Stomach (tissue), 9 donors: Measurements from ENCODE around the gene FHOD3. TPM values are rescaled to one million over a fixed set of nuclear protein-coding genes. Genes with fewer than 3 reads are reported as not detected.

Experiments used
- DNase-seq, 2 donors: peaks; one replicate each; pipeline versions ENCODE4 v3.0.0 to v3.0.0-alpha.2; 2013 to 2019
- H3K27ac ChIP-seq, 5 donors: fragments of 200-600 bp in 4 of 5; sonication (generic) in 4 of 5; one replicate each; pipeline ENCODE4 v1.5.1; 2013 to 2019; ENCODE audit warnings: mild to moderate bottlenecking in 1 of 5, moderate library complexity in 1 of 5
- H3K27me3 ChIP-seq, 3 donors: fragments of 200-600 bp; sonication (generic); one replicate each; pipeline ENCODE4 v1.5.1; 2017 to 2019; ENCODE audit warnings: mixed run types in 1 of 3
- H3K36me3 ChIP-seq, 4 donors: fragments of 200-600 bp; sonication (generic); 1 replicate in 3 of 4; 2 replicates in 1 of 4; pipeline ENCODE4 v1.5.1; 2016 to 2019
- H3K4me1 ChIP-seq, 4 donors: fragments of 200-600 bp; sonication (generic); one replicate each; pipeline ENCODE4 v1.5.1; 2016 to 2019
- H3K4me3 ChIP-seq, 4 donors: fragments of 200-600 bp; sonication (generic) in 3 of 4; one replicate each; pipeline ENCODE4 v1.5.1; 2016 to 2019; ENCODE audit warnings: mild to moderate bottlenecking in 1 of 4
- H3K9me3 ChIP-seq, 4 donors: fragments of 200-600 bp; sonication (generic); one replicate each; pipeline ENCODE4 v1.5.1; 2016 to 2019
- EP300 ChIP-seq: sonication (generic); formaldehyde crosslinking; IDR thresholded peaks from one replicate; pipeline ENCODE4 v1.6.1; 2017; ENCODE audit warnings: antibody characterized with exemption
- POLR2A ChIP-seq, 4 donors: fragments of 450-650 bp; IDR thresholded peaks; one replicate each; pipeline ENCODE4 v1.6.1; 2016; ENCODE audit warnings: antibody characterized with exemption in 4 of 4, control low read depth in 2 of 4, mild to moderate bottlenecking in 1 of 4, moderate library complexity in 1 of 4
- POLR2AphosphoS5 ChIP-seq, 3 donors: sonication (generic); formaldehyde crosslinking; IDR thresholded peaks; one replicate each; pipeline ENCODE4 v1.6.1; 2016; ENCODE audit warnings: antibody characterized with exemption in 3 of 3
- WGBS, 5 donors: extraction: QIAGEN DNeasy Blood & Tissue Kit in 3 of 5; methylation state at CpG; one replicate each; pipeline versions ENCODE4 v1.1.5 to v1.1.7; 2013 to 2018; 5-methylcytosine and 5-hydroxymethylcytosine counted together
- intact Hi-C: fragments of 100-400 bp; cut with DNase I; formaldehyde crosslinking; loops from one replicate; pipeline ENCODE4 v1.15.1; 2023; ENCODE audit warnings: low total_unique reads
- polyA plus RNA-seq, 3 donors: library from polyadenylated mRNA; stranded (reverse); fragments of 200-250 nt; gene quantifications; one replicate each; pipeline ENCODE4 v1.2.3, GENCODE V29; 2013
- total RNA-seq, 5 donors: library from RNA; depleted of rRNA; stranded (reverse); fragments of >200 nt; gene quantifications; one replicate each; pipeline versions ENCODE4 v1.1.0 to v1.2.3, GENCODE V29; 2014 to 2016
- TF ChIP-seq, protein P1 (sequence below), 7 experiments: fragments of 450-650 bp in 4 of 7; fragments of 200-600 bp in 3 of 7; sonication (generic) in 3 of 7; IDR thresholded peaks; one replicate each; pipeline ENCODE4 v1.5.1; 2016 to 2019; ENCODE audit warnings: antibody characterized with exemption in 7 of 7, control low read depth in 2 of 7, mild to moderate bottlenecking in 1 of 7
- donor health status: healthy with polysubstance abuse.
- donor health status: Bipolar disorder and iron deficiency.
- donor health status: healthy.

Gene FHOD3
- total and polyA plus RNA-seq, 8 donors, result under 0.01 to 9.1 (median 4.6) TPM

DNA sequence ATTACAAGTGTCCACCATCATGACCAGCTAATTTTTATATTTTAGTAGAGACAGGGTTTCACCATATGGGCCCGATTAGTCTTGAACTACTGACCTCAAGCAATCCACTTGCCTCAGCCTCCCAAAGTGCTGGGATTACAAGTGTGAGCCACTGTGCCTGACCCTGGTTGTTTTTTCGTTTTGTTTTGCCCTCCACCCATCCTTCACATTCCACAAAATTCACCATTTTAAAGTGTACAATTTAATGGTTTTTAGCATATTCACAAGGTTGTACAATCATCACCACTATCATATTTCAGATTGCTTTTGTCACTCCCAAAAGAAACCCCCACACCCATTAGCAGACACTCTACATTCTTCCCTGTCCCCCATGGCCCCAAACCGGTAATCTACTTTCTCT, 316.3 kb downstream of the FHOD3 start:
- intact Hi-C loops, result no loop called here
- peaks cover 0 to 5% (median 0%) of the 10 kb centered on the region in 4 donors for H3K36me3 ChIP-seq

DNA sequence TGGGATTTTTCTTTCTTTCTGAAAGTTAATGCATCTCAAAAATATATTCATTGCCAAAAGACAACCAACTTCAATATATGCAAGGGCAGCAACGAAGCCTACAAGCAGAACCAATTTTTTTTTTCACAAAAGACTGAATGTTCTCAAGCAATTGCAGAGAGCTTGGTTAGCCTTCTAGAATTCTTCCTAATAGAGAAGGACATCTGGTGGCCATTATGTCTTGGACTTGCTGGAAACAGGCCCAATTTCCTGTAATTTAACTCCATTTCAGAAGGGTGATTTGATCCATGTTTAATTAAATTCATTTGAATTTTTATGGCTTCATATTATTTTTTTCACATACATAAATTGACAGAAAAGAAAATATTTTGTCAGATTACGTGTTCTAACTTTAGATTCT, 323.3 kb downstream of the FHOD3 start:
- intact Hi-C loops, result no loop called here
- Histone ChIP-seq H3K36me3 (no peaks in the 10 kb centered on the region), H3K27me3 (no peaks in the 10 kb centered on the region), H3K4me3 (no peak overlapping the region), H3K9me3 (no peaks in the 10 kb centered on the region), H3K27ac (no peak overlapping the region), H3K4me1 (no peaks in the 10 kb centered on the region)
- TF ChIP-seq, protein P1, sequence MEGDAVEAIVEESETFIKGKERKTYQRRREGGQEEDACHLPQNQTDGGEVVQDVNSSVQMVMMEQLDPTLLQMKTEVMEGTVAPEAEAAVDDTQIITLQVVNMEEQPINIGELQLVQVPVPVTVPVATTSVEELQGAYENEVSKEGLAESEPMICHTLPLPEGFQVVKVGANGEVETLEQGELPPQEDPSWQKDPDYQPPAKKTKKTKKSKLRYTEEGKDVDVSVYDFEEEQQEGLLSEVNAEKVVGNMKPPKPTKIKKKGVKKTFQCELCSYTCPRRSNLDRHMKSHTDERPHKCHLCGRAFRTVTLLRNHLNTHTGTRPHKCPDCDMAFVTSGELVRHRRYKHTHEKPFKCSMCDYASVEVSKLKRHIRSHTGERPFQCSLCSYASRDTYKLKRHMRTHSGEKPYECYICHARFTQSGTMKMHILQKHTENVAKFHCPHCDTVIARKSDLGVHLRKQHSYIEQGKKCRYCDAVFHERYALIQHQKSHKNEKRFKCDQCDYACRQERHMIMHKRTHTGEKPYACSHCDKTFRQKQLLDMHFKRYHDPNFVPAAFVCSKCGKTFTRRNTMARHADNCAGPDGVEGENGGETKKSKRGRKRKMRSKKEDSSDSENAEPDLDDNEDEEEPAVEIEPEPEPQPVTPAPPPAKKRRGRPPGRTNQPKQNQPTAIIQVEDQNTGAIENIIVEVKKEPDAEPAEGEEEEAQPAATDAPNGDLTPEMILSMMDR (IDR thresholded peaks at IDR 0.05), result no peak
- TF ChIP-seq EP300 (no peak), POLR2AphosphoS5 (IDR thresholded peaks at IDR 0.05) (no peak), POLR2A (IDR thresholded peaks at IDR 0.05) (no peak)
- 35 to 42% (median 37%) methylated on average over 2 of the region's 2 CpGs for WGBS, 5 donors
- DNase-seq, result no peak

More for the DNA sequence above, 316.3 kb downstream of the FHOD3 start:
- no peaks in the 10 kb centered on the region for H3K9me3 ChIP-seq
- TF ChIP-seq POLR2AphosphoS5 (IDR thresholded peaks at IDR 0.05), result no peak
- 69 to 82% (median 81%) methylated on average over 3 of the region's 3 CpGs for WGBS, 5 donors
- H3K27ac ChIP-seq, result no peak overlapping the region
- no peak for DNase-seq
- H3K27me3 ChIP-seq, result no peaks in the 10 kb centered on the region
- no peak overlapping the region for H3K4me3 ChIP-seq
- no peaks in the 10 kb centered on the region for H3K4me1 ChIP-seq

DNA sequence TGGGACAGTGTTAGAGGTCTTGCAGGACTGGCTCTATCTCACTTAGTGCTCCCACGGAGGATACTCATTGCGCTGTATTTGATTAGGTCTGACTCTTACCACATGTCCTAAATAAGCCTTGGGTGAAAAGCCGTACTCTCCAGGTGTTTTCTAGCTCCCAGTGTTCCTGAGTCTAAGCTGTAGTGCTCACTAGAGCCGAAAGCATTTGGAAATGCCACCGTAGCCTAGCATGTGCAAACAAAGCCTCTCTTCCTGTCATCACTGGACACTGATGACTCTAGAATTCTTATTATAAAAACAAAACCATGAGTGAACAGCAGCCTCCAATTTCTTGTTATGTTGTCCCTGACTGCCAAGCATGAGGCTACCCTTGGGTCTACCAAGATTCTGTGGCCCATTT, 325.1 kb downstream of the FHOD3 start:
- Histone ChIP-seq H3K4me3 (no peak overlapping the region), H3K27ac (no peak overlapping the region), H3K4me1 (no peaks in the 10 kb centered on the region), H3K27me3 (no peaks in the 10 kb centered on the region), H3K36me3 (no peaks in the 10 kb centered on the region), H3K9me3 (no peaks in the 10 kb centered on the region)
- TF ChIP-seq, protein P1 (IDR thresholded peaks at IDR 0.05), result no peak
- TF ChIP-seq EP300 (no peak), POLR2AphosphoS5 (IDR thresholded peaks at IDR 0.05) (no peak), POLR2A (IDR thresholded peaks at IDR 0.05) (no peak)
- intact Hi-C loops, result no loop called here
- DNase-seq, result no peak
- 74 to 86% (median 78%) methylated on average over 5 of the region's 5 CpGs for WGBS, 5 donors

DNA sequence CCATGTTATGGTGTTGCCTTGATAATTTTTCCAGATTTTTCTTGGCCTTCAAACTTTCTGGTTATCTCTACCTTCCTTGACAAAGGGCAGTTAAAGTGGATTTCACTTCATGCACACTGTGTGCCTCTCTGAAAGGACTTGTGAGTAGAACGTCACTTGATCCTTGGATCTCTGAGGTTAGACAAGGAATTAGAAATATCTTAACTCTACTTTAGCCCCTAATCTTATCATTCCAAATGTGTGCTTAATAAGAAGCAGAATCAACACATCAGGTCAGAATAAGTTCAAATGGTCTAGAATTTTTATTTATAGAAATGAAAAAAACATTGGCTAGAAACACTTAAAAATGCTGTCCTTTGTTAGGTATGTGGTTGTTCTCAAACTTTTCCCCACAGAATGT, 325.6 kb downstream of the FHOD3 start:
- no peak for TF ChIP-seq EP300
- TF ChIP-seq POLR2AphosphoS5 (IDR thresholded peaks at IDR 0.05), result no peak
- TF ChIP-seq POLR2A (IDR thresholded peaks at IDR 0.05), result no peak
- TF ChIP-seq, protein P1 (IDR thresholded peaks at IDR 0.05), result no peak
- H3K4me1 ChIP-seq, result no peaks in the 10 kb centered on the region
- no peak for DNase-seq
- WGBS, 5 donors, result 25 to 81% (median 34%) methylated on average over 1 of the region's 1 CpG
- no peak overlapping the region for H3K4me3 ChIP-seq
- intact Hi-C loops, result no loop called here
- H3K36me3 ChIP-seq, result no peaks in the 10 kb centered on the region
- H3K27me3 ChIP-seq, result no peaks in the 10 kb centered on the region
- no peaks in the 10 kb centered on the region for H3K9me3 ChIP-seq
- H3K27ac ChIP-seq, result no peak overlapping the region

DNA sequence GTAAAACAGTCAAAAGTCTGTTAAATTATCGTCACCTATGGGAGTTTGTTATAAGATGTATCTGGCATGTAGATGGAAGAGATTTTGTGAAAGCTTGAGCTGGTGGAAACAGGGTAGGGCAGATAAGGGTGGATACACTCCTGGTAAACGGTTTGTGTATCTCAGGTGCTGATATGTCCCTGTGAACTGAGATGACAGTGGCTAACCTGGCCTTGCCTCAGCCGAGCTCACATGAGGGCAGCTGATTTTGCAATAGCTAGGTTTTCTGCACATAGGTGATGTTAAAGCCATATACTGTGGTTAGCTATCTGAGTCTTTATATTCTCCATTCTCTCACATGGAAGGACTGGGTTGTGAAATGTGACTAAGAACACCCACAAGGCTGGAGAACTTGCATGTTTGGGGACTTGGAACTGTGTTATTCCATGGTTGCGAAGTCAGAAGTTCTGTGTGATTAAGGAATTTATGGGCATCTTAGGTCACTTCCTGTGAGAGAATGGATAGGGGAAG, 326.2 kb downstream of the FHOD3 start:
- Histone ChIP-seq H3K27ac (no peak overlapping the region), H3K9me3 (no peaks in the 10 kb centered on the region), H3K4me3 (no peak overlapping the region), H3K4me1 (no peaks in the 10 kb centered on the region), H3K27me3 (no peaks in the 10 kb centered on the region), H3K36me3 (no peaks in the 10 kb centered on the region)
- no peak for DNase-seq
- TF ChIP-seq POLR2A (IDR thresholded peaks at IDR 0.05) (no peak), POLR2AphosphoS5 (IDR thresholded peaks at IDR 0.05) (no peak)
- 51 to 69% (median 59%) methylated on average over 4 of the region's 4 CpGs for WGBS, 5 donors
- intact Hi-C loops, result no loop called here
